ENCODE results near the gene TPBGL.

The TPBGL gene

GRCh38 chr11:75281469-75282095 is 41.0 kb downstream of the TPBGL start:
- no peak for DNase-seq (ENCODE audit: low read depth)
- TF ChIP-seq CTCF (conservative IDR thresholded peaks at IDR 0.05; ENCODE audit: low read length), result no peak
- no peak overlapping the region for H3K4me3 ChIP-seq (ENCODE audit: low read length)

GRCh38 chr11:75283391-75283931 is 42.9 kb downstream of the TPBGL start:
- no peak for DNase-seq (ENCODE audit: low read depth)
- no peak overlapping the region for H3K4me3 ChIP-seq (ENCODE audit: low read length)
- TF ChIP-seq CTCF (conservative IDR thresholded peaks at IDR 0.05; ENCODE audit: low read length), result no peak

- TF ChIP-seq CTCF (conservative IDR thresholded peaks at IDR 0.05; ENCODE audit: low read length), result no peak
- H3K4me3 ChIP-seq (ENCODE audit: low read length), result no peak overlapping the region
- DNase-seq (ENCODE audit: low read depth), result no peak
Measured at GRCh38 chr11:75285776-75286360, 45.3 kb downstream of the TPBGL start.

GRCh38 chr11:75286826-75287465 is 46.4 kb downstream of the TPBGL start:
- TF ChIP-seq CTCF (conservative IDR thresholded peaks at IDR 0.05; ENCODE audit: low read length), result no peak
- no peak overlapping the region for H3K4me3 ChIP-seq (ENCODE audit: low read length)
- no peak for DNase-seq (ENCODE audit: low read depth)

GRCh38 chr11:75287579-75287978 is 47.0 kb downstream of the TPBGL start:
- H3K4me3 ChIP-seq (ENCODE audit: low read length), result no peak overlapping the region
- DNase-seq (ENCODE audit: low read depth), result no peak
- no peak for TF ChIP-seq CTCF (conservative IDR thresholded peaks at IDR 0.05; ENCODE audit: low read length)

GRCh38 chr11:75289511-75289760 is 48.9 kb downstream of the TPBGL start:
- no peak overlapping the region for H3K4me3 ChIP-seq (ENCODE audit: low read length)
- no peak for TF ChIP-seq CTCF (conservative IDR thresholded peaks at IDR 0.05; ENCODE audit: low read length)

GRCh38 chr11:75289919-75290318 is 49.3 kb downstream of the TPBGL start:
- DNase-seq (ENCODE audit: low read depth), result no peak
- TF ChIP-seq CTCF (conservative IDR thresholded peaks at IDR 0.05; ENCODE audit: low read length), result no peak
- H3K4me3 ChIP-seq (ENCODE audit: low read length), result no peak overlapping the region

More at GRCh38 chr11:75289511-75289760, 48.9 kb downstream of the TPBGL start:
- no peak for DNase-seq (ENCODE audit: low read depth)
